ENCODE results near the gene DPP10.

- TF ChIP-seq TAF1 (IDR thresholded peaks at IDR 0.05; ENCODE audit: borderline replicate concordance, insufficient read depth, low read length) (no peak), REST (IDR thresholded peaks at IDR 0.05; ENCODE audit: insufficient read depth in 1 of 2, low read depth in 2 of 2, low read length in 2 of 2) (no peak), SIN3A (IDR thresholded peaks at IDR 0.05; ENCODE audit: borderline replicate concordance, insufficient read depth, low read length) (no peak)
Observed at GRCh38 chr2:114464961-114465706, 22.7 kb downstream of the DPP10 start.
